ENCODE data around the gene ALG2. TPM values are rescaled to one million over a fixed set of nuclear protein-coding genes. Genes with fewer than 3 reads are reported as not detected.

The ALG2 gene
- total RNA-seq, 1 donor from 2014 or later: 39.0 TPM

DNA sequence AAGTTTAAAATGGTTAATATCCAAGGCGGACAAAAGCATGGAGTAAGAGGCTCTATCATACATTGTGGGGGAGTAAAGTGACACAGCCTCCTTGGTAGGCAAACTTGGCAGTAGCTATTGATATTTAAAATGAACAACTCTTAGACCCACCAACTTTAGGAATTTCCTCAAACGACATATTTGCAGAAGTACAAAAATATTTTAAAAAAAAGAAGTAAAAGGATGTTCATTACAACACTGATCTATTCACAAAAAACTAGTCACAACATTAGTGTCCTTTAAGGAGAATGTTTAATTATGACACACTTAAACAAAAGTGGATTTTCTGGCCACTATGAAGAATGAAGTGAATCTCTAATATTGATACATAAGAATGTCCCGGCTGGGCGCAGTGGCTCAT, 1.7 kb downstream of the ALG2 start:
- no peak for DNase-seq (ENCODE audit: low spot score, unreplicated experiment)
- no peaks in the 10 kb centered on the region for H3K27me3 Mint-ChIP-seq
- H3K9me3 Mint-ChIP-seq (ENCODE audit: low read depth): no peaks in the 10 kb centered on the region
- peaks cover 31% of the 10 kb centered on the region for H3K4me1 Mint-ChIP-seq (ENCODE audit: low read depth)
- peaks cover 15% of the 10 kb centered on the region for H3K36me3 Mint-ChIP-seq (ENCODE audit: insufficient read depth)
- peak overlapping the region; percentile 95 for H3K4me3 Mint-ChIP-seq (ENCODE audit: low read depth)
- H3K27ac Mint-ChIP-seq: peak overlapping the region; percentile 43
- TF ChIP-seq, protein P1, sequence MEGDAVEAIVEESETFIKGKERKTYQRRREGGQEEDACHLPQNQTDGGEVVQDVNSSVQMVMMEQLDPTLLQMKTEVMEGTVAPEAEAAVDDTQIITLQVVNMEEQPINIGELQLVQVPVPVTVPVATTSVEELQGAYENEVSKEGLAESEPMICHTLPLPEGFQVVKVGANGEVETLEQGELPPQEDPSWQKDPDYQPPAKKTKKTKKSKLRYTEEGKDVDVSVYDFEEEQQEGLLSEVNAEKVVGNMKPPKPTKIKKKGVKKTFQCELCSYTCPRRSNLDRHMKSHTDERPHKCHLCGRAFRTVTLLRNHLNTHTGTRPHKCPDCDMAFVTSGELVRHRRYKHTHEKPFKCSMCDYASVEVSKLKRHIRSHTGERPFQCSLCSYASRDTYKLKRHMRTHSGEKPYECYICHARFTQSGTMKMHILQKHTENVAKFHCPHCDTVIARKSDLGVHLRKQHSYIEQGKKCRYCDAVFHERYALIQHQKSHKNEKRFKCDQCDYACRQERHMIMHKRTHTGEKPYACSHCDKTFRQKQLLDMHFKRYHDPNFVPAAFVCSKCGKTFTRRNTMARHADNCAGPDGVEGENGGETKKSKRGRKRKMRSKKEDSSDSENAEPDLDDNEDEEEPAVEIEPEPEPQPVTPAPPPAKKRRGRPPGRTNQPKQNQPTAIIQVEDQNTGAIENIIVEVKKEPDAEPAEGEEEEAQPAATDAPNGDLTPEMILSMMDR (IDR thresholded peaks at IDR 0.05; ENCODE audit: unreplicated experiment): no peak

DNA sequence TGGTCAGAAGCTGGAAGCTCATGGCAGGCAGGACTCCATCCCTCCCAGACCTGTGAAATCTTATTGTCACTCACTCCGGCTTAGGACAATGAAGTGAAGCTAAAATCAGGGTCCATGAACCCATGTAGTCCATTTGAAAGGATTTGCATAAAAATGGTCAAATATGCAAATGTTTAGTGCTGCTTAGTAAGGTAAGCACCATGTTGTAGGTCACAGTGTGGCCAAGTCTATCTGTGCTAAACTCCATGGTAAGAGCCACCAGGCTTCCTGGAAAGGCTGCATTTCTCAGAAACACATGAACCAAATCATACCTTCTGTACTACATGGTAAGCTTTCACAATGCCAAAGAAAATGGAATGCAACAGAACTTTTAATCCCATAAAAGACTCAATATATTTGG, 5.7 kb downstream of the ALG2 start:
- no peak overlapping the region for H3K27ac Mint-ChIP-seq
- H3K9me3 Mint-ChIP-seq (ENCODE audit: low read depth): no peaks in the 10 kb centered on the region
- no peak for DNase-seq (ENCODE audit: low spot score, unreplicated experiment)
- TF ChIP-seq, protein P1 (IDR thresholded peaks at IDR 0.05; ENCODE audit: unreplicated experiment): no peak
- H3K4me1 Mint-ChIP-seq (ENCODE audit: low read depth): peaks cover 17% of the 10 kb centered on the region
- H3K4me3 Mint-ChIP-seq (ENCODE audit: low read depth): no peak overlapping the region
- H3K36me3 Mint-ChIP-seq (ENCODE audit: insufficient read depth): peaks cover 11% of the 10 kb centered on the region
- no peaks in the 10 kb centered on the region for H3K27me3 Mint-ChIP-seq

DNA sequence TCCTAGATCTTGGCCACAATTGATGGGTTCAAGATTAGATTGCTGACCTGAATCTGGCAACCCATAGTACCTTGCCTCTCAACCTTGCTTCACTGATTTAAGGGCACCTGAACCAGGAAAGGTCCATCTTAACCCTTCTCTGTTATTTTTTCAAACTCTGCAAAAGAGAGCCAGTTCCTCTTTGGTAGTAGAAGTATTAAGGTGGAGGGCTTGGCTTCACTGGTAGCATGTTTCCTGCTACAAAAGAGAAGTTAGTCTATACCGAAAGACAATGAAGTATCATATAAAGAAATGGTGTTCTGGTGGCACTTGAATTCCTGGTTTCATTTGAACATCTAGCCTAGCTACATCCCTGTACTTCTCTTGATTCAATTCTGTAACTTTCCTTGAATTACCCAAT, 8.5 kb downstream of the ALG2 start:
- no peak for DNase-seq (ENCODE audit: low spot score, unreplicated experiment)
- H3K4me1 Mint-ChIP-seq (ENCODE audit: low read depth): peaks cover 1% of the 10 kb centered on the region
- H3K36me3 Mint-ChIP-seq (ENCODE audit: insufficient read depth): peaks cover 14% of the 10 kb centered on the region
- no peaks in the 10 kb centered on the region for H3K27me3 Mint-ChIP-seq
- peaks cover 6% of the 10 kb centered on the region for H3K9me3 Mint-ChIP-seq (ENCODE audit: low read depth)
- no peak overlapping the region for H3K27ac Mint-ChIP-seq
- TF ChIP-seq, protein P1 (IDR thresholded peaks at IDR 0.05; ENCODE audit: unreplicated experiment): no peak
- H3K4me3 Mint-ChIP-seq (ENCODE audit: low read depth): no peak overlapping the region

DNA sequence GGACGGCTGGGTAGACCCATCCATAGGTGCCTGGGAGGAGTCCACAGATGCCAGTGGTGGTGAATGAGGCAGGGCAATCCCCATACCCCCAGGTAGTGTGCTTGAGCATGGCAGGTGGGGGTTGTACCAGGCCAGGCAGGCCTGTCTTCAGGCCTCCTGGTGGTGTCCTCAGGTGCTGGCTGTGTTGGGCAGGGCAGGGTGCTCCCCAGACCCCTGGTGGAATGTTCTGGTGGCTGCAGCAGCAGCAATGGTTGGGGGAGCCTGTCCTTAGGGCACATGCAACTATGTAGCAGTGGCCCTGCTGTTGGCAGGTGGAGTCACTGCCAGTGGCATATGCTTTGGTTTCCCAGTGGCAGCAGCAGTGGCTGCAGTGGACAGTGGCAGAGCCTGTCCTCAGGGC, 10.0 kb downstream of the ALG2 start:
- Mint-ChIP-seq H3K27me3 (no peaks in the 10 kb centered on the region), H3K9me3 (ENCODE audit: low read depth) (peaks cover 18% of the 10 kb centered on the region), H3K4me3 (ENCODE audit: low read depth) (no peak overlapping the region), H3K36me3 (ENCODE audit: insufficient read depth) (peaks cover 20% of the 10 kb centered on the region), H3K4me1 (ENCODE audit: low read depth) (peaks cover 1% of the 10 kb centered on the region), H3K27ac (no peak overlapping the region)
- DNase-seq (ENCODE audit: low spot score, unreplicated experiment): no peak
- TF ChIP-seq, protein P1 (IDR thresholded peaks at IDR 0.05; ENCODE audit: unreplicated experiment): peak; percentile 24

DNA sequence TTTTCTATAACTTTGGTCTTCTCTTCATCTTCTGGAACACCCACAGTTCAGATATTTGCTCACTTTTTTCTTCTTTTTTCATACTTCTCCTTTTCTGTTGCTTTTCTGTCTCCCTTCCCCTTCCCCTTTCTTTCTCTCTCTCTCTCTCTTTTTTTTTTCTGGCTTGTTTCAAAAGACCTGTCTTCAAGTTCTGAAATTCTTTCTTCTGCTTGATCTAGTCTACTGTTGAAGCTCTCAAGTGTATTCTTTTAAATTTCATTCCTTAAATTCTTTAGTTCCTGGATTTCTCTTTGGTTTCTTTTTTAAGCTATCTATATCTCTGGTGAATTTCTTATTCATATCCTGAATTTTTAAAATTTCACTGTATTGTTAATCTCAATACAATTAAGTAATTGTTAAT, 11.2 kb downstream of the ALG2 start:
- Mint-ChIP-seq H3K9me3 (ENCODE audit: low read depth) (peaks cover 20% of the 10 kb centered on the region), H3K27ac (no peak overlapping the region), H3K4me3 (ENCODE audit: low read depth) (no peak overlapping the region), H3K36me3 (ENCODE audit: insufficient read depth) (peaks cover 24% of the 10 kb centered on the region), H3K27me3 (no peaks in the 10 kb centered on the region), H3K4me1 (ENCODE audit: low read depth) (peaks cover 1% of the 10 kb centered on the region)
- no peak for DNase-seq (ENCODE audit: low spot score, unreplicated experiment)
- TF ChIP-seq, protein P1 (IDR thresholded peaks at IDR 0.05; ENCODE audit: unreplicated experiment): no peak
